Activated CD4-positive, alpha-beta T cell treated with anti-CD3 and anti-CD28 coated beads for 1 hour (primary cell): Measurements from ENCODE around the gene APOBEC3G.

Experiments
- DNase-seq: peaks from one replicate; pipeline ENCODE4 v3.0.0-alpha.2; 2020

The APOBEC3G gene

DNA sequence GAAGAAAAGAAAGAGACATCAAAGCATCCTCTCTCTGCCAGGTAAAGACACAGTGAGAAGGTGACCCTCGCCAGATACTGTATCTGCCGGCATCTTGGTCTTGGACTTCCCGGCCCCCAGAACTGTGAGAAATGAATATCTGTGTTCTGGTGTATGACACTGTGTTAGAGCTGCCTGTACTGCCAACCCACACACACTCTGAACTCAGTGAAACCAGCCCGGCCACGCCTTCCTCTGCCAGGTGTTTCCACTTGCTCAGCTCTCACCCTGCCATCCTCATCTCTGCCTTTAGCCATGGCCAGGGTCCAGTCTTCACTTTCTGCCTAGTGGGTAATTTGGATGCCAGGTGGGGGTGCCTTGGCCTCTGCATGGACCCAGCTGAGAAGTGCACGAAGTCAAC lies 51.4 kb downstream of the APOBEC3G start:
- DNase-seq, result no peak

DNA sequence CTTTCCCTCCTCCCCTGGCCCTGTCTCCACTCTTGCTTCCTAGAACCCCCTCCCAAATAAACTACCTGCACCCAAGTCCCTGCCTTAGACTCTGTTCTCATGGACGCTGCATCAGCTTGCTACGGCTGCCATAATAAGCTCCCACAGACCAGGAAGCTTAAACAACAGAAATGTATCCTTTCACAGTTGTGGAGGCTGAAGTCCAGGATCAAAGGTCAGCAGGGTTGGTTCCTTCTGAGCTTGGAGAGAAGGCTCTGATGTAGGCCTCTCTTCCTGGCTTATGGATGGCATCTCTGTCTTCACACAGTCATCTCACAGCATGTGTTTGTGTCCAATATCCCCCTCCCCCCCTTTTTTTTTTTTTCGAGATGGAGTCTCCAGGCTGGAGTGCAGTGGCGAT lies 52.0 kb downstream of the APOBEC3G start:
- DNase-seq, result no peak

DNA sequence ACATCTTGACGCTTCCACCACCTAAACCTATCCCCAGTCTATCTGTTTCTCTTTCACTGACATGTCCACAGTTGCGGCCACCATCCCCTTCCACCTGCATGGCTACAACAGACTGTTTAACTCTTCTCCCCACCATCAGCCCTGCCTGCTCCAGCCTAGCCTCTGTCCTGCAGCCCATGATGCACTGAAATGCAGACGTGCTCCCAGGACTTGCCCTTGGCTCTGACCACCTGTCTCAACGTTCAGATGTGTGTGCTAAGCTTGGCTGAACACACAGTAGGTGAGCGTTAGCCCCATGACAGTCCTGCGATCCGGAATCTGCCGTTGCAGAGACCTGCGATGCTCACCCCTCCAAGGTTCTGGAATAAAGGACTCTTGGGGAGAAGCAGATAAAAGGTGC lies 52.7 kb downstream of the APOBEC3G start:
- no peak for DNase-seq

DNA sequence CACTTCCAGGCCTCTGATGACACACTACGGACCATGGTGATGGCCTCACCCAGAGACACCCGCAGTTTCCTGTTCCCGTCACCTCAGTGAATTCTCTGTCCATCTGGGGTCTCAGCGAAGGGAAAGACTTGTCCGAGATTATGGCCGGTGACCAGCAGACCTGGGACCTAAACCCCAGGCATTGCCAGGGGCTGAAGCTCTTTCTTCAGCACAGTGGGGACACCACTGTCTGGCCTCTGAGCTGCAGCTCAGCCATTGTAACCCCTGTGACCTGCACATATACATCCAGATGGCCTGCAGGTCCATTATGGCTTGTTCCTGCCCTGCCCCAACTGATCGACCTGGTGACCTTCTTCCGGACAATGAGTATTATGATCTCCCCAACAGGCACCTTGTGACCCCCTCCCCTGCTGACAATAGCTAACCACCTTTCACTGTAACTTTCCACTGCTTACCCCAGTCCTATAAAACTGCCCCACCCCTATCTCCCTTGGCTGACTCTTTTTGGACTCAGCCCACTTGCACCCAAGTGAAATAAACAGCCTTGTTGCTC lies 53.2 kb downstream of the APOBEC3G start:
- DNase-seq, result no peak

DNA sequence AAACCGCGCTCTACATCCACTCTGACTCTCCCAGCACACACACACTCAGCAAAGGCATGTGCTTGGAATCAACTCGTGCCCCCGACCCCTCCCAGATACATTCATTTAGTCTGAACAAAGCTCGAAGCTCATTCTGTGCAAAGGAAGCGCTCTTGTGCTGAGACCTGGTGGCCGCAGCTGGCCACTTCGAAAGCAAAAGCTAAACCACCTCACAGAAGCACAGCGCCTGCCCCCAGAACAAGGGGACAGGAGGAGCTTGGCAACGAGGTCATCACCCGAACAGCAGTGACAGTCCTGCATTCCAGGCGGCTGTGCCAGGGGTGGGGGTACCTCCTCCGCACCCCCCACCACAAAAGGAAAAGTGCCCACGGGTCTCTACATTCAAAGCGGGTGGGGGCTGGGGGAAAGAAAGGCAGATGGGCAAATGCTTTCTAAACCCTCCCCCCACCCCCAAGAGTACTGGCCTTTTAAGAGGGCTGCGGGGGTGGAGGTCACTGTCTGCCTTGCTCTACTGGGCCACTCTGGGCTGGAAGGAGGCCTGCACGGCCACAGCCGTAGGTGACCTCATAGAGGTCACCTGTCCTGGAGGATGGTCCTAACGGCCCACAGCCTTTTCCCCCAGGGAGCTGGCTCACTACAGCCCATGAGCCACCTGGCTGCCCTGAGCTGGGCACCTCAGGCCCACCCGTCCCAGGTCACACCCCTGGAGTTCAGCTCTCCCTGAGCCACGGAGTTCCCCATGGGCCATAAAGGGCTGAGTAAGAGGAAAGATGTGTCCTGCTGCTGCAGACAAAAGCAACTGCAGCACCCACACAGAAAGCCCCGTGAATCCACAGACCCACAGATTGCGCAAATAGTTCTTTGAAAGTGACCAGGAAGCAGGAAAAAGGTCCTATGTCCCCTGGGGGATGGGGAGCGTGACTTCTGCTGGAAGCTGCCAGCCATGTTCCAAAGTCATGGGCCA lies 54.1 kb downstream of the APOBEC3G start:
- DNase-seq, result no peak

DNA sequence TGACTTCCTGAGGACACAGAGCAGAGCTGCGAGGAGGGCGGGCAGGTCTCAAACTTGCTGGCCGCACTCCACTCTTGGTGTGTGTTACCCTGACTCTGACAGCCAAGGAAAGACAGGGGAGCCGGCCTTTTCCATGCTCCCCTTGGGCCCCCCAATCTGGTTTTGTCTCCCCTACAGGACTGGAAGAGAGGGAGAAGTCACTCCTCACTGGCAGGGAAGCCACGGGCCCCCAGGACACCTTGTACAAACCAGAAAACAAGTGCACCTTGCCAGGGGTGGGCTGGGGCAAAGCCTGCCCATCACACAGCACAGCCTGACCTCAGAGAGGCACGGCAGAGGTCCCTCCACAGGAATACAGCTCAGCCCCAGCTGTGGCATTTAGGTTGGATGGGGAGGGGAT lies 55.2 kb downstream of the APOBEC3G start:
- no peak for DNase-seq

DNA sequence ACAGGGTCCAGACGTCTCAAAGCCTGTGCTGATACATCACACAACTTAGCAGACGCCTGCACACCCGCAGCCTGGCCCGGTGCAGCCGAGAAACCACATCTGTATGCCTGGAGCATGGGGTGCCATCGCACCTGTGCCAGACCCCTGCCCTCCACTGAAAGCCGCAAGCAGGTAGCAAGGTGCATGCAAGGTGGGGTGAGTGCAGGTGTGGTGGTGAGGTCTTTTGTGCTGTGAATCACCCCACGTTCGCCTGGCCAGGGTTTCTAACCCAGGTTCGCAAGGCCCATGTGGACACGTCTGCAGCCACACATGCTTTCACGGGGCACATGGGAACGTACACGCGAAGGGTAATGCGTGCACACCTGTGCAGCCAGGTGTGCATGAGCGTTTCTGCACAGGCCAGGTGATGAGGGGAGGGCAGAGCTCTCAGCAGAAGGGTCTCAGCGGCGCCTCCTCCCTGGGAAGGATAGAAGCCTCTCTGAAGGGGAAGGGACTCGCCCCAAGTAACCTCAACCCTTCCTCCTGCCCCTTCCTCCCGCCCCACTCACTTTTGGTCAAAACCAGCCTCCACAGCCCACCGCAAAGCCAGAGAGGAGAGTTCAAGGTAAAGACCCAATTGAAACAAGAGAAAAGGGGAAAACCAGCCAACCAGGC lies 55.9 kb downstream of the APOBEC3G start:
- no peak for DNase-seq

DNA sequence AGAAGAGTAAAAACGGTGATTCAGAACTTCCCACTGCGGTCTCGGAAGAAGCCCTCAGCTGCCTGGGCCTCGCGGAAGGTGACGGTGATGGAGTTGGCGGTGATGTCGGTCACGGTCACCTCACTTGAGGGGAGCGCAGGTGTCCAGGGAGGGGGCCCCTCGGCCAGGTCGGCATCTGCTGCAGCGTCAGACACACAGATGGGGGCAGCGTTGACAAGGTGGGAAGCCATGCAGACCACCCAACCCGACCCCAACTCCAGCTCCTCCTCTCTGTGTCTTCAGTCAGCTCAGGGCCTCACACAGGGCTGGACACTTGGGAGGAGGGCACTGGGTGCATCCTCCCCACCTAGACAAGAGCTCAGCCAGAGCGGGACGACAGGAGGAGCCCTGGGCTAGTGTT lies 56.8 kb downstream of the APOBEC3G start:
- DNase-seq, result no peak

DNA sequence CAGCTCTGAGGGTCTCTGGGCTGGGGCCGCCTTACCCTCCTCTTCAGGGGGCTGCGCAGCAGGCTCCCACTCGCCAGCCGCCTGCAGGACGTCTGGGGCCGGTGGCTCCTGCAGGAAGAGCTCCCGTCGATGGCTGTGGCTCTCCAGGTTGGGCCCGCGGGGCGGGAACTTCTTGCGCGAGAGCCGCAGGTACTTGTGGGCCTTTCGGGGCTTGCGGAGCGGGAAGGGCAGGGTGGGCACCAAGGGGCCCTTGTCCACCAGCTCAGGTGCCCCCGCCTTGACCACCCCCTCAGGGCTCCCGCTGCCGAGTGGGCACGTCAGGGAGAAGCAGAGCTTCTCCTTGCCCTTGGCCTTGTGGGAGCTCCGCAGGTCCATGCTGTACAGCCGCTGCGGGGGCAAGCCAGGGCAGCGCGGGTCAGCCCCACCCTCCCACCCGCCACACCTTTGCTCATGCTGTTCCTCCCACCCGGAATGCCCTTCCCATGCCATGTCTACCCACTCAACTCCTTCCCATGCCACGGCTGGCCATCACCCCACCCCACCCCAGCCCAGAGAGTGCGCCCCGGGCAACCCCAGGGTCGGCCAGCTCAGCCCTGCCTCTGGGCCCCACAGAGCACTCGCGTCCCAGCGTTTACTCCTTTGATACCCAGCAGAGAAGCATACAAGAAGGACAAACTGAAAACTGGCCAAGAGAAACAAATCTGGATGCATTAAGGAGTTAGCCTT lies 57.5 kb downstream of the APOBEC3G start:
- no peak for DNase-seq

DNA sequence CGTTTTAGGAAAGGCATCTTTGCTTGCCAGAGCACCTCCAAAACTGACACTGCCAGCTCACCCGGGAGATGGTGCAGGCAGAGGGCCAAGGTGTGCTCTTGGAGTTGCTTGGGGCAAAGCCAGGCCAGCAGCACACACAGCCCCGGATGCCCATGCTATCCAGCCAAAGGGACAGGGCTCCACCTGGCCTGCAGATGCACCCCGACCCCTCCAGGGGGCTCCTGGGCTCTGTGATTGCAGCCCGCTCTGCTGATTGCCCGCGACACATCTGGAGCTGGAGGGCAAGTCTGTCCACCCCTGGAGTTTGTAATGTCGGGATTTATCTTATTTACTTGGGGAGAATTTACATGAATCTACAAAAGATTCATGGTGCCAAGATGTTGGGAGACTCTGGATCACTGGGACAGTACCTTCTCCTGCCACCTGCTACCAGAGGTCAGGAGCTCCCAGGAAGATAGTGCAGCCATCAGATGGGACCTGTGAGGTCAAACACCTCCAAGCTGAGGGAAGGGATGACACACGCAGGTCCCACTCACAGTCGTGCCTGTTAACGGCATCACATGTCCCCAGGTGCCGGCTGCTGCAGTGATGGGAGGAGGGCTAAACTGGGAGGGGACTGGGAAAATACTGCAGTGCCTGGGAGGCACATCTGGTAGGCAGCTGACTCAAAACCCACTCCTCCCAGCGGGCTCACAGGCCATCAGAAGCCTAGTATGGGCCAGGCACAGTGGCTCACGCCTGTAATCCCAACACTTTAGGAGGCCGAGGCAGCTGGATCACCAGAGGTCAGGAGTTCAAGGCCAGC lies 58.2 kb downstream of the APOBEC3G start:
- peak; percentile 31 for DNase-seq

DNA sequence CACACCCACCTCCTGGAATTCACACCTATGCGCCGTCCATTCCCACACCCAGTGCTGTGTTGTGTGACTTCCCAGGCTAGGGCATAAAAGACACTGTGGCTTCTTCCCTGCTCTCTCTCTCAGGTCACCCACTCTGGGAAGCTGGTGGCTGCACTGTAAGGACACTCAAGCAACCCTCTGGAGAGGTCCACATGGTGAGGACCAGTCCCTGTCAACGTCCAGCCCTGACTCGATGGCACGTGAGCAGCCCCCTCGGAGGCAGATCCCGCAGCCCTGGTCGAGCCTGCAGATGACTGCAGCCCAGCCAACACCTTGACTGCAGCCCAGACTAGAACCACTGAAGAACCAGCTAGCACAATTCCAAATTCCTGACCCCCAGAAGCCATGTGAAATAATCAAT lies 59.2 kb downstream of the APOBEC3G start:
- no peak for DNase-seq
